ENCODE data around the gene PDSS2.

DNA sequence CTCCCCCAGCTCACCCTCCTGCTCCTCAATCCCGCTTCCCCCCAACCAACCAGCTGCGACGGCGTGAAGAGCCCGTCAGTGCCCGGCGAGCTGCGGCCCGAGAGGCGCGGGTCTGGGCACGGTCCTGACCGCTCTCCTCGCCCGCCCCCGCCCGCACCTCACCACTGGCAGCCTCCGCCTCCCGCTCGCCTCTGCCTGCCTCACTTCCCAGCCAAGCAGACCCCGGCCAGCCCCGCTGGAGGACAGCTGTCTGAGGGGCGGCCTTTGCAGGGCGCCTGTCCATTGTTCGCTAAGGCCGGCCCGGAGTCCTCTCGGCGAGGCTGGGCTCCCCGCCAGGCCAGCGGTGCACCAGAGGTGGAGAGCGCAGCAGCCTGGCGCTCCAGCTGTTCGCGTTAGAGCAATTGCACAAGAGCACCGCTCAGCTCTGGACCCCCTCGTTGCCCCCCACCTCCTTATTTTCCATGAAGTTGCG is 31.8 kb upstream of the PDSS2 start:
- TF ChIP-seq, protein P1, sequence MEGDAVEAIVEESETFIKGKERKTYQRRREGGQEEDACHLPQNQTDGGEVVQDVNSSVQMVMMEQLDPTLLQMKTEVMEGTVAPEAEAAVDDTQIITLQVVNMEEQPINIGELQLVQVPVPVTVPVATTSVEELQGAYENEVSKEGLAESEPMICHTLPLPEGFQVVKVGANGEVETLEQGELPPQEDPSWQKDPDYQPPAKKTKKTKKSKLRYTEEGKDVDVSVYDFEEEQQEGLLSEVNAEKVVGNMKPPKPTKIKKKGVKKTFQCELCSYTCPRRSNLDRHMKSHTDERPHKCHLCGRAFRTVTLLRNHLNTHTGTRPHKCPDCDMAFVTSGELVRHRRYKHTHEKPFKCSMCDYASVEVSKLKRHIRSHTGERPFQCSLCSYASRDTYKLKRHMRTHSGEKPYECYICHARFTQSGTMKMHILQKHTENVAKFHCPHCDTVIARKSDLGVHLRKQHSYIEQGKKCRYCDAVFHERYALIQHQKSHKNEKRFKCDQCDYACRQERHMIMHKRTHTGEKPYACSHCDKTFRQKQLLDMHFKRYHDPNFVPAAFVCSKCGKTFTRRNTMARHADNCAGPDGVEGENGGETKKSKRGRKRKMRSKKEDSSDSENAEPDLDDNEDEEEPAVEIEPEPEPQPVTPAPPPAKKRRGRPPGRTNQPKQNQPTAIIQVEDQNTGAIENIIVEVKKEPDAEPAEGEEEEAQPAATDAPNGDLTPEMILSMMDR (IDR thresholded peaks at IDR 0.05; ENCODE audit: insufficient read depth, low read length, poor library complexity, severe bottlenecking) = no peak
- TF ChIP-seq EZH2phosphoT487 (conservative IDR thresholded peaks at IDR 0.05; ENCODE audit: low read length) = no peak

Data from SU-DHL-6 (cell line).